ENCODE measurements around the gene ZSCAN25.
"Not testable (repeated sequence)": the region's sequence is repeated elsewhere in the genome, so short reads cannot be mapped to it uniquely, and the experiment has no call there.

ZSCAN25 gene

DNA sequence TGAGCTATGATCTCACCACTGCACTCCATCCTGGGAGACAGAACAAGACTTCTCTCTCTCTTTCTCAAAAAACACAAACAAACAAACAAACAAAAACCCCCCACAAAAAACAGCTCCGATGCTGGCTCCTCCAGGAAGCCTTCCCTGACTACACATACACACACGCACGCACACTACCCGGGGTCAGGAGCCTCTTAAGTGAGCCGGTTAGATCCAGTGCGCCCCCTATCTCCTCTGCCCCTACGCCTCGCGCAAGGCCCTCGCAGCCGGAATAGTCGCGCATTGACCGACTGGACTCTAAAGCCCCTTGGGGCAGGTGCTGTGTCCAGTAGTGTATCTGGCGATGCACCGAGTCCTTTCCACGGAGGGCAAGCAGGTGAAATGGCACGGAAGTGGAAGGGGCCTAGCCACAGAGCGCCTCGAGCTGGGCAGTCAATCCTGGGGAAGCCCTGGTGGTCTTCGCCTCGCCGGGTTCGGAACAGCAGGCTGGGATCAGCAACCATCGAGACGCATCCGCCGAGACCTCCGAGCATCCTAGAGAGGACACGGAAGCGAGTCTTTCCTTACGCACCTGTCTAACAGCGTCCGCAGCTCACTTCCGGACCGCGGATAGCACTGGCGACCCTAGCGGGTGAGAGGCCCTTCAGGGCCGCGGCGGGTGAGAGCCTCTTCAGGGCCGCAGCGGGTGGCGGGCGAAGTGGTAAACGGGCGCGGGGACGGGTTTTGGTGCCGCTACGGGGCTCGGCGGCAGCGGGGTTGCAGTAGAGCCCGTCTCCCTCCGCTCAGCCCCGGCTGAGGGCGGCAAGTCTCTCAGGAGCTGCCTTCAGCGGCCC, at the start of gene ZSCAN25:
ZSCAN25 (plus strand) TSS at position 588 of the 833 bp plus-strand sequence. CDS start 2,661 bp downstream, outside the sequence.
- TF ChIP-seq POLR2A (IDR thresholded peaks at IDR 0.05; ENCODE audit: low read depth, low read length) = peak; percentile 74

DNA sequence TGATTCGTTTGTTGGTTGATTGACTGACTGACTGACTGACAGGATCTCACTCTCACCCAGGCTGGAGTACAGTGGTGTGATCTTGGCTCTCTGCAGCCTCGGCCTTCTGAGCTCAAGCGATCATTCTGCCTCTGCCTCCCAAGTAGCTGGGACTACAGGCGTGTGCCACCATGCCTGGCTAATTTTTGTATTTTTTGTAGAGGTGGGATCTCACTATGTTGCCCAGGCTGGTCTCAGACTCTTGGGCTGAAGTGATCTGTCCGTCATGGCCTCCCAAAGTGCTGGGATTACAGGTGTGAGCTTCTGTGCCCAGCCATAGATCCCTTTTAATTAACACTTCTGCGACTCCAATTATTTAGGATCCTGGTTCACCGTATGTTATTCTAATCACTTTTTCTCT, 48.0 kb upstream of the ZSCAN25 start:
- not testable (repeated sequence) for FAIRE-seq

More for the DNA sequence above, at the start of gene ZSCAN25:
- peak; percentile 53 for FAIRE-seq
- peak; percentile 90 for DNase-seq (ENCODE audit: insufficient read length, low spot score)

DNA sequence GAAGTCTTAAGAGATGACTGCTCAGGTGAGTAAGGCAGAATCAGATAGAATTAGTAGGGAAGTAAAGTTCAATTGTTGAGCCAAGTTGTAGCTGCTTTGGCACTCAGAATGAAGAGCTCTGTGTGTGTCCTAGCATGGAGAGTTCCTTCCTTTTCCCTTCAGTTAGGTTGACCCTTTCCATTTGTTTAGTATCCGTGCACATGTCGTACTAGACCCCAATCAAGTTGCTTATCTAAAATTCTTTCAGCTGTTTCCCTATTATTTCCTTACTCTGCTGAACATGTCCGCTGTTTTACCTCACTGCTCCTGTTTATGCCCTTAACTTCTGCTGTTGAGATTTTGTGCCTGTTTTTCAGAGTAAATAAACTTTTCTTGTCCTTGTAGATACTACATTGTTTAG, 45.0 kb upstream of the ZSCAN25 start:
- DNase-seq (ENCODE audit: insufficient read length, low spot score) = no peak

More for the DNA sequence above, 48.0 kb upstream of the ZSCAN25 start:
- not testable (repeated sequence) for DNase-seq (ENCODE audit: insufficient read length, low spot score)

GRCh38 chr7:99573257-99573656, 43.5 kb upstream of the ZSCAN25 start:
- no peak for FAIRE-seq
- no peak for TF ChIP-seq POLR2A (IDR thresholded peaks at IDR 0.05; ENCODE audit: low read depth, low read length)

More for the DNA sequence above, 45.0 kb upstream of the ZSCAN25 start:
- TF ChIP-seq POLR2A (IDR thresholded peaks at IDR 0.05; ENCODE audit: low read depth, low read length) = no peak
- no peak for FAIRE-seq

DNA sequence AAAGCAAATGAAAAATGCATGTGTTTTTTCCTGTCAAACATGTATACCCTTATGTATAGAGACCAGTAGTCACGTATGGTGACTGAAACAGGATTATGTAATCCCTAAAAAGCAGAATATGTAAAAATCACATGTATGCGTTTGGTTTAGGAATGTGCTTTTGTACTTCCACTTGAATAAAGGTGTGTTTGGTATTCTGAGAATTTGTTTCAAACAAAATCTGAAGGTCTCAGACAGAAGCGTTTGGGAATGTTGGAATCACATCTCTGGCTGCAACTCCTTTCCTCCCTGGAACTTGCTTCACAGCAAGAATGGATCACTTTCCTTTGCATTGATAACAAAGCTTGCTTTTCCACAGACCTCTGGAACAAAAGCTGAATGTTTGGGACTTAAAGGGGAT, 40.5 kb upstream of the ZSCAN25 start:
- no peak for FAIRE-seq
- TF ChIP-seq POLR2A (IDR thresholded peaks at IDR 0.05; ENCODE audit: low read depth, low read length) = no peak
- no peak for DNase-seq (ENCODE audit: insufficient read length, low spot score)

More at GRCh38 chr7:99573257-99573656, 43.5 kb upstream of the ZSCAN25 start:
- DNase-seq (ENCODE audit: insufficient read length, low spot score) = no peak

- DNase-seq (ENCODE audit: insufficient read length, low spot score) (no peak), FAIRE-seq (no peak)
- no peak for TF ChIP-seq POLR2A (IDR thresholded peaks at IDR 0.05; ENCODE audit: low read depth, low read length)
These were observed 37.3 kb upstream of the ZSCAN25 start for GRCh38 chr7:99579281-99579955.

DNA sequence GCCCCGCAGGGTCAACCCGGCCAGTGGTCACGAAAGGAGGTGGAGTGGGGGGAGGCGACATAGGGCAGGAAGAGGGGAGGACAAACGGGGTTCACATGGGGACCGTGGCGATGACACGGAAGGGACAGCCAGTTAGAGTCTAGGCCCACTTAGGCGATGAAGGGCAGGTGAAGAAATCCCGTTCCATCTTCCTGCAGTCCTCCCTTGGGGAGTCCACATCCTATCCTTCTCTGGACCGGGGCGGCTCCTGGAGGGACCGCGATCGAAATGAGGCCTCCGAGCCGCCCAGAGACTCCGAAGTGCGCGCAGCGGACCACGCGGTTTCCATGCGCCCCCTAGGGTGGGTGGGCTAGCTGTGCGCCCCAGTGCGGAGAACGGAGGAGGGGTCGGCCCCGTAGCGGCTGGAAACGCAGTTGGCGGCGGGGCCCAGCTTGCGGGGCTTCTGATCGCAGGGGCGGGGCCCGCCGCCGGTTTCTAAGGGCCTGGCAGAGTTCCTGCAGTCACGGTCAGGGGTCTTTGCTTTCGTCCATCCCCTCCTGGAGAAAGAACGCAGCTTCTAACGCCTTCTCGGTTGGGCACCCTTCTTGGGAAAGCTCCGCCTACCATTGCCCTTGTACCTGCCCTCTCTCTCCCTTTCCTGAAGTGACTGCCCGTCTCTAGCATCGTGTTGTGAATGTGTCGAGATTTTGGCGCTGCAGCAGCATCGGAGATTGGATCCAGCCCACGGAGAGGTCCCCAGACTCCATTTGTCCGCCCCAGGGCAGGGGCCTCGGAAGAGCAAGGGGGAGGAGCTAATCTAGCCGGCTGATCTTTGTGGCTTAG, 36.6 kb upstream of the ZSCAN25 start:
- FAIRE-seq = no peak
- no peak for TF ChIP-seq POLR2A (IDR thresholded peaks at IDR 0.05; ENCODE audit: low read depth, low read length)

DNA sequence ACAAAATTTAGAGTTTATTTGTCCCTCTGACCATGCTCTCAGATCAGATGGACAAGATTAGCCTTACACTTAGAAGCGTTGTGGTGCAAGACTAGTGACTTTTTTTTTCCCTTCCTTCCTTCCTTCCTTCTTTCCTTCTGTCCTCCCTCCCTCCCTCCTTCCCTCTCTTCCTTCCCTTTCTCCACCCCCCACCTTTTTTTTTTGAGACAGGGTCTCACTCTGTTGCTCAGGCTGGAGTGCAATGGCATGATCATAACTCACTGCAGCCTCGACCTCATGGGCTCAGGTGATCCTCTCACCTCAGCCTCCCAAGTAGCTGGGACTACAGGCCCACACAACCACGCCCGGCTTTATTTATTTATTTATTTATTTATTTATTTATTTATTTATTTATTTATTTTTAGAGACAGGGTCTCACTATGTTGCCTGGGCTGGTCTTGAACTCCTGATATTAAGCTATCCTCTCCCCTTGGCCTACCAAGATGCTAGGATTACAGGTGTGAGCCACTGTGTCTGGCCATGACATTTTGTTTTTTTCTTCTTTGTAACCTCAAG, 35.9 kb upstream of the ZSCAN25 start:
- DNase-seq (ENCODE audit: insufficient read length, low spot score); FAIRE-seq: not testable (repeated sequence)

More for the DNA sequence above, 36.6 kb upstream of the ZSCAN25 start:
- no peak for DNase-seq (ENCODE audit: insufficient read length, low spot score)

DNA sequence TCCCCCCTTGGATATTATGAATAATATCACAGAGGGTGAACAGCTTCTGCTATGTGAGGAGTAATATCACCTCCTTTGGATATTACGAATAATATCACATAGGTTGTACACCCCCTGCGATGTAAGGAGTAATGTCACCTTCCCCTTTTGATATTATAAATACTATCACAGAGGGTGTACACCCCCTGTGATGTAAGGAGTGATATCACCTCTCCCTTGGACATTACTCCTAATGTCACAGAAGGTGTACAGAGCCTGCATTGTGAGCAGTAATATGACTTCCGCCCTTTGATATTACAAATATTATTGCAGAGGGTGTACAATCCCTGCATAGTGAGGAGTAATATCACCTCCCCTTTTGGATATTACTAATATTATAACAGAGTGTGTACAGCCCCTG, 27.9 kb upstream of the ZSCAN25 start:
- no peak for TF ChIP-seq POLR2A (IDR thresholded peaks at IDR 0.05; ENCODE audit: low read depth, low read length)
- DNase-seq (ENCODE audit: insufficient read length, low spot score) (no peak), FAIRE-seq (no peak)

- TF ChIP-seq POLR2A (IDR thresholded peaks at IDR 0.05; ENCODE audit: low read depth, low read length) = no peak
- FAIRE-seq (peak; percentile 81), DNase-seq (ENCODE audit: insufficient read length, low spot score) (no peak)
These were observed 21.6 kb upstream of the ZSCAN25 start for GRCh38 chr7:99594948-99595745.

GRCh38 chr7:99596408-99596955, 20.3 kb upstream of the ZSCAN25 start:
- DNase-seq (ENCODE audit: insufficient read length, low spot score) = no peak
- TF ChIP-seq POLR2A (IDR thresholded peaks at IDR 0.05; ENCODE audit: low read depth, low read length) = no peak
- FAIRE-seq = no peak

DNA sequence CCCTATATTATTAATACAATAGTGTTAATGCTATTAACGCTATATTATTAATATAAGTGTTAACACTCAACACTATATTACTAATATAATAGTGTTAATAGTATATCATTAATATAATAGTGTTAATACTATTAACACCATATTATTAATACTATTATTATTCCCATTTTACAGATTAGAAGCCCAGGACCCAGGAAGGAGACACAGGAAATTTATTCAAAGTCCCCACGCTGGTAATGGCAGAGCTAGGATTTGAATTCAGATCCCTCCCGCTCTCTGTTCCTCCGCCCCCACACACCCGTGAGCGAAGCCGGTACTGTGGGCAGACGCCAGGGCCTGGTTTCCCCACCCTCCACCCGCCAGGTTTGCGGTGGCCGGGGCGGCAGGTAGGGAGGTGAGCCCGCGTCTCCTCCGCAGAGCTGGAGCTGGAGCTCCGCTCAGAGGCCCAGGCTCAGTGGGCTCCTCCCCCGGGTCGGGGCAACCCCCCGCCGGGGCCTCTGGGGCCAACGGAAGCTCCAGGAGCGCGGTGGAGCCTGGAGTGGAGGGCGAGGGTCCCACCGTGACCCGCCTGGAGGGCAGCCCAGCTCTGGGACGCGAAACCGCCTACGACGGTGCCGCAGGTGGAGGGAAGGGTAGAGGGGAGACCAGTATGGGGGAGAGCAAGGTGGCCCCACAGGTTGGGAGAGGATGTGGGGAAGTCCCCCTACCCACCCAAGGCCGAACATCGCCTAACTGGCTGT, 18.8 kb upstream of the ZSCAN25 start, which contains the start of gene TMEM225B:
TMEM225B (plus strand) TSS at position 506 of the 740 bp plus-strand sequence. CDS start 6,122 bp downstream, outside the sequence.
- no peak for DNase-seq (ENCODE audit: insufficient read length, low spot score)
- no peak for FAIRE-seq
- no peak for TF ChIP-seq POLR2A (IDR thresholded peaks at IDR 0.05; ENCODE audit: low read depth, low read length)

Measured in H54 (cell line).